ENCODE measurements around the gene IFIT1.

IFIT1 gene

DNA sequence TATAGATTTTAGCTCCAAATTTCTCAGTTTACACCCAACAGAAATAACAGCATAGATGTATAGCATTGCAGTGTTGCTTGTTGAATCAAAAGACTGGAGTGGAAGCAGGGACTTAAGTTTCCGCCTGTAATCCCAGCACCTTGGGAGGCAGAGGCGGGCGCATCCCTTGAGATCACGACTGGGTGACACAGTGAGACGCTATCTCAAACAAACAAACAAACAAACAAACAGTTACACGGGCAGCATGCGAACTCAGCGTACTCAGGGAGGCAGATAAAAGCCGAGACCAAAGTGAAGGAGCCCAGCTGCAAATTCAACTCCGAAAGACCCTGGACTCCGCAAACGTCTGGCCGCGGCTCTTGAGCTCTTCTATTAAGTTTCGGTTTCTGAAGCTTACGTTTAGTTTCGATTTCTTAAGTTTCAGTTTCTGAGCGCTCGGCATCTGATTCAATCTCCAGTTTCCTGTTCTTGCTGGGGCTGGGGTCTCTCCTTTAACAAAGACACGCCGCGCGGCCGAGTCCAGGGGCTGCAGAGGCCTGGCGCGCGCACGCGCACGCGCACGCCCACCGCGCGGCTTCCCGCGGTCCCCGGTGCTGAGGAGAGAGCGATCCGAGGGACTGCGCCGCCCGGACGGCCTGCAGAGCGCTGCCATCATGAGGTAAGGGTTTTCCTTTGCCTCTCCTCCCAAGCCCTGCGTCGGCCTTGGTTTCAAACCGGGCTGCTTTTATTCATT is 21.9 kb downstream of the IFIT1 start, which contains the start of gene IFIT5:
Gene IFIT5, plus strand, starts transcription at position 423 of the 733 bp plus-strand sequence. Its CDS starts 231 bp downstream, at position 654.
- no peak for DNase-seq (ENCODE audit: low read depth)
- H3K4me3 ChIP-seq (ENCODE audit: low read depth, low read length): peak within 1 kb of the TSS; percentile 83
- TF ChIP-seq, protein P1, sequence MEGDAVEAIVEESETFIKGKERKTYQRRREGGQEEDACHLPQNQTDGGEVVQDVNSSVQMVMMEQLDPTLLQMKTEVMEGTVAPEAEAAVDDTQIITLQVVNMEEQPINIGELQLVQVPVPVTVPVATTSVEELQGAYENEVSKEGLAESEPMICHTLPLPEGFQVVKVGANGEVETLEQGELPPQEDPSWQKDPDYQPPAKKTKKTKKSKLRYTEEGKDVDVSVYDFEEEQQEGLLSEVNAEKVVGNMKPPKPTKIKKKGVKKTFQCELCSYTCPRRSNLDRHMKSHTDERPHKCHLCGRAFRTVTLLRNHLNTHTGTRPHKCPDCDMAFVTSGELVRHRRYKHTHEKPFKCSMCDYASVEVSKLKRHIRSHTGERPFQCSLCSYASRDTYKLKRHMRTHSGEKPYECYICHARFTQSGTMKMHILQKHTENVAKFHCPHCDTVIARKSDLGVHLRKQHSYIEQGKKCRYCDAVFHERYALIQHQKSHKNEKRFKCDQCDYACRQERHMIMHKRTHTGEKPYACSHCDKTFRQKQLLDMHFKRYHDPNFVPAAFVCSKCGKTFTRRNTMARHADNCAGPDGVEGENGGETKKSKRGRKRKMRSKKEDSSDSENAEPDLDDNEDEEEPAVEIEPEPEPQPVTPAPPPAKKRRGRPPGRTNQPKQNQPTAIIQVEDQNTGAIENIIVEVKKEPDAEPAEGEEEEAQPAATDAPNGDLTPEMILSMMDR (IDR thresholded peaks at IDR 0.05; ENCODE audit: control insufficient read depth, extremely low read depth, insufficient read depth): peak; percentile 13; the same call in 1 of the 2 replicates

DNA sequence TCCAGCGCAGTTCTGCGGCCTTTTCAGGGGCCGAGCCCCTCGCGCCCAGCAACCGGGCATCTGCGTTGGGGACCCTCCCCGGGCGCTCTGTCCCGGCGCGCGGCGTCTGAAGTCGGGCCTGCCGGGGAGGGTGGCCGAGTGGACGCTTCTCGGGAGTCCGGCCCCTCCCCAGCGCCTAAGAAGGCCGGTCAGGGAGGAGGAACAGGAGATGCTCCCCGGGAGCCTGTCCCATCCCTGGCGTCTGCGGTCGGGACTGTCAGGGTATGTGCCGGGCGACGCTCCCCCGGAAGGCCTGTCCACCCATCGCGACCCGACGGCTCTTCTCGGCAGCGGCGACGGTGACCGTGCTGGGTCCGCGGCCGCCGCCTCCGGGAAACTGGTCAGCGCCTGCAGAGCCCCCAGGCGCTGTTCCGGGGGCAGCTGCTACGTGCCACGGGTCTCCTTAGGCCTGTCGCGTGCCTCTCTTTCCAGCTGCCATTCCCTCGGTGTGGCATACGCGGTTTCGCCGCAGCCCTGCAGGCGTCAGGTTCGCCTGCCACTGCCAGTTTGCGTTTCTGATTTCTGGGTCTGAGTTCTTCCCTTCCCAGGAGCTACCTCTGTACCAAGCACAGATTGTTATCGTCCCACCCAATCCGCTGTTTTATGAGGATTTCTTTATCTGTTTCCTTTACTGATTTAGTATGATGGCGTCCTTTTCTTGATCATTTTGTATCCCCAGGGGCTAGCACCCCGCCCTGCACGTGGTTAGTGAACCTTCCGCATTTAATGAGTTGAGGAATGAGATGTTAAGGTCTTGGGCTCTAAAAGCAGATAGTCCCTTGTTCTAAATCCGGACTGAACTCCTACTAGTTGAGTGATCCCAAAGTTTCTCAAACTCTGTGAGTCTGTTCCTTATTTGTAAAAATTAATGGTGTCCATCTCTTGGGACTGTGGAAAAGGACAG is 22.7 kb downstream of the IFIT1 start:
- TF ChIP-seq, protein P1 (IDR thresholded peaks at IDR 0.05; ENCODE audit: control insufficient read depth, extremely low read depth, insufficient read depth): no peak
- DNase-seq (ENCODE audit: low read depth): no peak

GRCh38 chr10:89416465-89416864 is 24.0 kb downstream of the IFIT1 start:
- no peak overlapping the region for H3K4me3 ChIP-seq (ENCODE audit: low read depth, low read length)

More for the DNA sequence above, 22.7 kb downstream of the IFIT1 start:
- H3K4me3 ChIP-seq (ENCODE audit: low read depth, low read length): peak overlapping the region; percentile 83

DNA sequence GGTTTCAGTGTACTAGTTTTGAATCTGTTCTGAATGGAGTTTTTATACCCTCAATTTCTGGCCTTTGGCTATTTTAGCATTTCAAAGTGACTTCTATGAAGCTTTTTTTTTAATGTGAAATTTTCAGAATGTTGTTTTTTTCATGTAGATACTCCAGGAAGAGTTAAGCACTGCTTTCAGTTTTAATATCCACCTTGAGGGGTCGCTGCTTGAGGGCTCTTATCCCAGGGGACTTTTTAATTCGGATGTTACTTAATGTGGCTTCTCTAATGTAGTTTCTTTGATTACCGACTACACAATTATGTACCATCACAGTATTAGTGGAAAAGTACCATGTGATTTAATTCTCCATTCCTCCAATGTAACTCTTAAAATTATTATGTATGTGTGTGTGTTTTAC is 27.1 kb downstream of the IFIT1 start:
- TF ChIP-seq, protein P1 (IDR thresholded peaks at IDR 0.05; ENCODE audit: control insufficient read depth, extremely low read depth, insufficient read depth): no peak
- H3K4me3 ChIP-seq (ENCODE audit: low read depth, low read length): no peak overlapping the region
- no peak for DNase-seq (ENCODE audit: low read depth)

More at GRCh38 chr10:89416465-89416864, 24.0 kb downstream of the IFIT1 start:
- no peak for DNase-seq (ENCODE audit: low read depth)
- TF ChIP-seq, protein P1 (IDR thresholded peaks at IDR 0.05; ENCODE audit: control insufficient read depth, extremely low read depth, insufficient read depth): no peak

DNA sequence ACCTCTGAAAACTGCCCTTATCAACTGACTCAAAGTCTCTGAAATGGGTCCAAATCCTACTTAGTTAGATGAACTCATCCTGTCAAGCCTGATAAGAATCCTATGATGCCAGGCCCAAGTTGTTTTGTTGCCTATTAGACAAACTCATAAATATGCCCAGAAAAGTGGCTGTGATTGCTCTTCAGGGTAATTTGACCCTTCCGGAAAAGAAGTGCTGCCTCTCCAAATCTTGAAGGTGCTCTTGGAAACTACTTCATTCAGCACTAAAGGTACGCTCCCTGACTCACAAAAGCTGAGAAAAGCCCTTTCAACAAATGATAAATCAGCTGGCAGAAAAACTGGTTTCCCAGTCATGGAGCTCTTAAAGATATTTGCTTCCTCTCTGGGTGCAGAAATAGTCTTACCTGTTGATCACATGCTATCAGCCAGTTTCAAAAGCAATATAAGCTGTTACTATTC is 28.6 kb downstream of the IFIT1 start:
- TF ChIP-seq, protein P1 (IDR thresholded peaks at IDR 0.05; ENCODE audit: control insufficient read depth, extremely low read depth, insufficient read depth): no peak
- no peak overlapping the region for H3K4me3 ChIP-seq (ENCODE audit: low read depth, low read length)
- peak; percentile 44 for DNase-seq (ENCODE audit: low read depth)

GRCh38 chr10:89425000-89425399 is 32.6 kb downstream of the IFIT1 start:
- TF ChIP-seq, protein P1 (IDR thresholded peaks at IDR 0.05; ENCODE audit: control insufficient read depth, extremely low read depth, insufficient read depth): no peak
- DNase-seq (ENCODE audit: low read depth): no peak
- H3K4me3 ChIP-seq (ENCODE audit: low read depth, low read length): no peak overlapping the region

Data from LNCaP clone FGC (cell line).